Kidney (tissue), 14 donors: ENCODE results near the gene TSPAN11. TPM values are rescaled to one million over a fixed set of nuclear protein-coding genes. Genes with fewer than 3 reads are reported as not detected.
"Not testable (repeated sequence)": the region's sequence is repeated elsewhere in the genome, so short reads cannot be mapped to it uniquely, and the experiment has no call there.

Experiments
- DNase-seq, 5 donors: peaks; one replicate each; pipeline ENCODE4 v3.0.0-alpha.2; 2013 to 2020
- FAIRE-seq: peaks from 2 replicates; lab custom pipeline; 2012; peaks lifted over from hg19 to GRCh38; lab: Jason Lieb, UNC
- H3K27ac ChIP-seq, 2 donors: one replicate each; pipeline ENCODE4 v1.7.0; 2013; ENCODE audit warnings: low read depth in 2 of 2, low read length in 2 of 2, inconsistent platforms in 1 of 2
- H3K27me3 ChIP-seq: one replicate; pipeline ENCODE4 v1.7.1; 2013; ENCODE audit warnings: low read length, inconsistent platforms; ENCODE audit not compliant: control insufficient read depth, insufficient read depth
- H3K36me3 ChIP-seq, 3 donors: one replicate each; pipeline versions ENCODE4 v1.7.0 to v1.7.1; 2013; ENCODE audit warnings: low read length in 3 of 3, control low read depth in 1 of 3, inconsistent platforms in 1 of 3; ENCODE audit not compliant: insufficient read depth in 3 of 3, control insufficient read depth in 2 of 3
- H3K4me1 ChIP-seq, 3 donors: one replicate each; pipeline versions ENCODE4 v1.7.0 to v1.7.1; 2013; ENCODE audit warnings: low read length in 3 of 3, inconsistent platforms in 1 of 3, low read depth in 1 of 3; ENCODE audit not compliant: control insufficient read depth in 2 of 3, insufficient read depth in 2 of 3
- H3K4me3 ChIP-seq, 3 donors: one replicate each; pipeline versions ENCODE4 v1.7.0 to v1.8.1; 2013; ENCODE audit warnings: low read length in 3 of 3, control low read depth in 1 of 3, inconsistent platforms in 1 of 3
- H3K9ac ChIP-seq, 3 donors: one replicate each; pipeline versions ENCODE4 v1.7.0 to v1.7.1; 2013; ENCODE audit warnings: low read length in 3 of 3, control low read depth in 1 of 3, inconsistent platforms in 1 of 3
- H3K9me3 ChIP-seq, 3 donors: one replicate each; pipeline versions ENCODE4 v1.7.0 to v1.7.1; 2013; ENCODE audit warnings: low read length in 3 of 3, control low read depth in 1 of 3, inconsistent platforms in 1 of 3; ENCODE audit not compliant: control insufficient read depth in 2 of 3, insufficient read depth in 1 of 3
- intact Hi-C: fragments of 100-400 bp; cut with DNase I; formaldehyde crosslinking; loops from one replicate; pipeline ENCODE4 v1.11.1; 2022
- polyA plus RNA-seq: library from polyadenylated mRNA; stranded (reverse); fragments of 350-450 nt; fragmentation: Illumina TruSeq; extraction: RNeasy Lipid Tissue Mini Kit (QIAGEN cat#74804); gene quantifications from one replicate; pipeline ENCODE4 v1.2.3, GENCODE V29; 2014; ENCODE audit warnings: low read depth, low replicate concordance; ENCODE audit not compliant: insufficient read depth
- total RNA-seq: library from RNA; stranded (reverse); fragmentation: NEBNext Ultra II Directional; extraction: Animal tissue kit (Norgen Biotek cat#: 25700); gene quantifications from one replicate; pipeline ENCODE4 v1.2.1, GENCODE V29; 2021
- TF ChIP-seq, protein P1 (sequence below): IDR thresholded peaks from 3 replicates; pipeline ENCODE4 v1.5.1; 2012; ENCODE audit warnings: mild to moderate bottlenecking, moderate library complexity, borderline replicate concordance; ENCODE audit not compliant: insufficient read depth; ENCODE audit errors: extremely low read depth
- donor health status: control.
- donor health status: control.
- donor health status: control.
- donor health status: control.
- donor health status: control.
- donor health status: DM: yes; HTN: yes; CAD: no.
- donor health status: Normal renal cell carcinoma (clear cell type).

The TSPAN11 gene
- total and polyA plus RNA-seq, 2 donors from 2014 or later, result 1.3 to 7.5 TPM

DNA sequence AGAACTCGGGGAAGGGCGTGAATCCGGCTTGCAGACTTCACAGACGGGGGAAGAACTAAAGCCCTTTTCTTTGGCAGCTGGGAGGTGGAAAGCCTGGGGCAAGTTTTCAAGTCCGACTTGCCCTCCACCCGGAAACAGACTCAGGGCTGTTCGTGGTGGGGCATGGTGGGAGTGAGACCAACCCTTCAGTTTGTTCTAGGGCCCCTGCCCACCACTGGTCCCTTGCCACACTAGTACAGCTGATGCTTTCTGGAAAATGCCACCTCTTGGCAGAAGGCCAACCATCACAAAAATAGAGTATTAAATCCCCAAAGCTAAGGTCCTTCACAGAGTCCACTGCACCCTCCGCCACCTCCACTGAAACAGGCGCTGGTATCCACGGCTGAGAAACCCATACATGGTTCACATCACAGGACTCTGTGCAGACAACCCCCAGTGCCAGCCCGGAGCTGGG is 96.8 kb downstream of the TSPAN11 start:
- intact Hi-C loops, result no loop called here
- DNase-seq (peak in 2 of 5 donors; percentile 4 to 20), FAIRE-seq (no peak)
- H3K4me1 ChIP-seq, result no peaks in the 10 kb centered on the region
- H3K36me3 ChIP-seq, result no peaks in the 10 kb centered on the region
- H3K9ac ChIP-seq, result no peak overlapping the region
- TF ChIP-seq, protein P1, sequence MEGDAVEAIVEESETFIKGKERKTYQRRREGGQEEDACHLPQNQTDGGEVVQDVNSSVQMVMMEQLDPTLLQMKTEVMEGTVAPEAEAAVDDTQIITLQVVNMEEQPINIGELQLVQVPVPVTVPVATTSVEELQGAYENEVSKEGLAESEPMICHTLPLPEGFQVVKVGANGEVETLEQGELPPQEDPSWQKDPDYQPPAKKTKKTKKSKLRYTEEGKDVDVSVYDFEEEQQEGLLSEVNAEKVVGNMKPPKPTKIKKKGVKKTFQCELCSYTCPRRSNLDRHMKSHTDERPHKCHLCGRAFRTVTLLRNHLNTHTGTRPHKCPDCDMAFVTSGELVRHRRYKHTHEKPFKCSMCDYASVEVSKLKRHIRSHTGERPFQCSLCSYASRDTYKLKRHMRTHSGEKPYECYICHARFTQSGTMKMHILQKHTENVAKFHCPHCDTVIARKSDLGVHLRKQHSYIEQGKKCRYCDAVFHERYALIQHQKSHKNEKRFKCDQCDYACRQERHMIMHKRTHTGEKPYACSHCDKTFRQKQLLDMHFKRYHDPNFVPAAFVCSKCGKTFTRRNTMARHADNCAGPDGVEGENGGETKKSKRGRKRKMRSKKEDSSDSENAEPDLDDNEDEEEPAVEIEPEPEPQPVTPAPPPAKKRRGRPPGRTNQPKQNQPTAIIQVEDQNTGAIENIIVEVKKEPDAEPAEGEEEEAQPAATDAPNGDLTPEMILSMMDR, result no peak
- no peak overlapping the region for H3K27ac ChIP-seq
- no peaks in the 10 kb centered on the region for H3K9me3 ChIP-seq
- no peak overlapping the region for H3K4me3 ChIP-seq
- no peaks in the 10 kb centered on the region for H3K27me3 ChIP-seq

DNA sequence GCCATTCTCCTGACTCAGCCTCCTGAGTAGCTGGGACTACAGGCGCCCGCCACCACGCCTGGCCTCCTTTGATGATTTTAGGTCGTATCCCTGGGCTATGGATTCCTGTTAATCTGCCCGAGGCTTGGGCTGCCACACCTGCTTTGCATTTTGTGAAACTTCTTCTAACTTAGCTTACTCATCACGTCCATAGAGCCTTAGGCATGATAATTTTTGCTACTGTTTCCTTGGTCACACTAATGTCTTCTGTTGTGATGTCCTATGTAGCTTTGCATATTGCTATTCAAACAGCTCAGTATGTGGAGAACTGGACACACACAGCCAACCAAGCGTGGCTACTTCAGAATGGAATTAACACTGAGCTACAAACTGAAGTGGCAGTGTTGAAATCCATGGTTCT is 99.7 kb downstream of the TSPAN11 start:
- TF ChIP-seq, protein P1, result no peak
- DNase-seq (no peak), FAIRE-seq (no peak)
- intact Hi-C loops, result no loop called here
- Histone ChIP-seq H3K27me3 (no peaks in the 10 kb centered on the region), H3K36me3 (no peaks in the 10 kb centered on the region), H3K27ac (no peak overlapping the region), H3K9me3 (no peaks in the 10 kb centered on the region), H3K9ac (no peak overlapping the region), H3K4me1 (no peaks in the 10 kb centered on the region), H3K4me3 (no peak overlapping the region)

DNA sequence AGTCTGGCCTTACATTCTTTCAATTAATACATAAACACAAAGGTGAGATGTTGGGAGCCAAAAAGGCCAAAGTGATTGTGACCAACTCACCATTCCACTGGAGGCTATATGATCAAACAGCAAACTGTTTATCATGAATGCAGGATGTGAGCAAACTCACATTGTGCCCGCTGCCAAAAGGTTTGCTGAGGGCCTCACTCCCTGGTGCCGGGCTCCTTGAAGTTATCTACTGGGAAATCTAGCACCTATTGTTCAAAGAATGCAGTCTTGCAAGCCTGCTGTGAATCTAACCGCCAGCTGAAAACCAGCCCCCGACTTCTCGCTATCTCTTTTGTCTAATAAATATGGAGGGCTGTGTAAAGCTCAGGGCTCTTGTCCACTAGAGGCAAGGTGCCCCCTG is 100.5 kb downstream of the TSPAN11 start:
- H3K4me3 ChIP-seq, H3K27ac ChIP-seq, intact Hi-C loops, FAIRE-seq, H3K9me3 ChIP-seq, DNase-seq, H3K9ac ChIP-seq, H3K27me3 ChIP-seq, H3K36me3 ChIP-seq, H3K4me1 ChIP-seq: not testable (repeated sequence)

DNA sequence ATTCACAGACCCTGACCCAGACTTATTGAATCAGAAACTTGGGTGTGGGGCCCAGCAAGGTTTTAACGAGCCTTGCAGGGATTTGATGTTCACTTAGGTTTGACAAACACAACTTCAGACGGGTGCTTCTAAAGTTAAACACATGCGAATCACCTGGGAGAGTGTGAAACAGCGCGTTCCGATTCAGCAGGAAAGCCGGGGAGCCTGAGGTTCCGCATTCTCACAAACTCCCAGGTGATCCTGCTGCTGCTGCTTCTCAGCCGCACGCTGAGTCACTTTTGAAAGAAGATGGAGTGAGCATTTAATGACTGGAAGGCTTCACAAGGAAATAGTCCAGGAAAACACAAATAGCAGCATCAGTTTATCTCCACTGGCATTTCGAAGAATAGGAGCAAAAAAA is 102.9 kb downstream of the TSPAN11 start:
- H3K9ac ChIP-seq, result no peak overlapping the region
- H3K4me3 ChIP-seq, result no peak overlapping the region
- no peaks in the 10 kb centered on the region for H3K36me3 ChIP-seq
- DNase-seq (no peak), FAIRE-seq (no peak)
- H3K27ac ChIP-seq, result no peak overlapping the region
- TF ChIP-seq, protein P1, result no peak
- H3K27me3 ChIP-seq, result no peaks in the 10 kb centered on the region
- intact Hi-C loops, result no loop called here
- no peaks in the 10 kb centered on the region for H3K9me3 ChIP-seq
- no peaks in the 10 kb centered on the region for H3K4me1 ChIP-seq
